Occipital lobe (tissue), 2 donors: ENCODE data around the gene C2CD4A. TPM values are rescaled to one million over a fixed set of nuclear protein-coding genes. Genes with fewer than 3 reads are reported as not detected.

Experiments
- DNase-seq: peaks from one replicate; lab custom pipeline; 2025; lab: John Stamatoyannopoulos, UW
- total RNA-seq: library from RNA; depleted of rRNA; stranded (reverse); fragments of >200 nt; gene quantifications from one replicate; pipeline ENCODE4 v1.2.3, GENCODE V29; 2014

C2CD4A gene
- total RNA-seq, 1 donor from 2014 or later = 0.16 TPM

DNA sequence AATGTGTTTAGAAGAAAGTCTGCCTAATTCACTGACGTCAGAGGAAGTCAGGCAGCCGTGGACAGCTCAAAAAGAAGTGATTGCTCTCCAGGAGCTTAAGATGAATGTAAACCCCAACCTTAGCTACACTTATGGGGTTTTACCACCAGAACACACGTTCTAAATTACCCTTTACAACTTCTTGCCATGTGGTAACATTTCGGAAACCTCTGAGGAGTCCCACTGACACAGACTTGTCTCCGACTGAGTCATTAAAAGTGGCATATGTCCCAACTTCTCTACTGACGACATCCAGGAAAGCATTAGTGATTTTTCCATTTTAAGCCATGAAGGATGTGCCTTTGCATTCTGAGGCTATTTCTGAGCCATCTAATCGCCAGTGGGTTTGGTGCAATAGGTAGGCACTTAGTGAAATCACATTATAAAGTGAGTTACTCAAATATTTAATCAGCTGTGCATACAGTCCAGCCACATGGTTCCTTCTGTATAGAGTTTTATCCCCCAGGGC lies 32.4 kb downstream of the C2CD4A start:
- DNase-seq = no peak

- DNase-seq = no peak
These were observed 36.7 kb downstream of the C2CD4A start for GRCh38 chr15:62103431-62103830.

GRCh38 chr15:62104401-62104800 lies 37.6 kb downstream of the C2CD4A start:
- no peak for DNase-seq

- DNase-seq = no peak
These were observed 38.1 kb downstream of the C2CD4A start for GRCh38 chr15:62104846-62105245.

- no peak for DNase-seq
These were observed 38.5 kb downstream of the C2CD4A start for GRCh38 chr15:62105266-62105665.

GRCh38 chr15:62106096-62106495 lies 39.3 kb downstream of the C2CD4A start:
- DNase-seq = no peak

DNA sequence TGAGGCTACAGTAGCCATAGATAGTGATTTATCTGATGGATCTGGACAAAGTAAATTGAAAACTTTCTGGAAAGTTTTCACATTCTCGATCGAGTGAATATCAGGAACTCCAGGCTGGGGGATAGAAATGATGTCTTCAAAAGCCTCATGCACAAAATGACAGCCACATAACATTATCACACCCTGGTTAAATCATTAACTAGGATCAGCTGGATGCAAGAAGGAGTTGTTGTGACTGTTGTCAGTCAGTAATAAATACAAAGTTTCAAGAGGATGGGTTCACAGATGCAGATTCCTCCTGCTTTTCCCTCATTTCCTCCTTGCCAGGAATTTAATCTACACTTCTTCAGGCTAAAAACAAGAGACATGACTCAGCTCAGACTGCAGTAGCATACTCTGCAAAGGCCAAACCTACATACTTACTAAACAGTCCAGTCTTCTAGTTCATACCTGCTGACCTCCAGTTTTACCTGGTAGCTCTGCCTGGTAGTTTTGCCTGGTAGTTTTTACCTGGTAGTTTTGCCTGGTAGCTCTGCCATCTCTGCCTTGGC lies 40.9 kb downstream of the C2CD4A start:
- no peak for DNase-seq

DNA sequence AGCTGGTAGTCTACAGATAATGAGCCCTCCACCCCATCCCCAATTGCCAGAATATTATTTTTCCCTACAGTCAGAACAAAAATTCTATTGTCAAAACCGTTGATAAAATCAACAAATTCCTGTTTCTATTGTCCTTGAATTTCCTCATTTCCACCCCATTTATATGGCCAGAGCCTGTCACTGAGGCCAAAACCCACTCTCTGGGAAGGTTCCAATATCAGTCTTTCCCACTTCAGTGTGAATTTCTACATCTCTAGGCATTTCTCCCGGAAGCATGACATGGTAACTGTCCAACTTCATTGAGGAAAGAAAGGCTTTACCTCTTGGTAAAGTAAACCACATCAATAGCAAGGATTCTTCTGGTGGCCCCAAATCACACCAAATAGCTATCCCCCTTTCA lies 41.6 kb downstream of the C2CD4A start:
- no peak for DNase-seq

DNA sequence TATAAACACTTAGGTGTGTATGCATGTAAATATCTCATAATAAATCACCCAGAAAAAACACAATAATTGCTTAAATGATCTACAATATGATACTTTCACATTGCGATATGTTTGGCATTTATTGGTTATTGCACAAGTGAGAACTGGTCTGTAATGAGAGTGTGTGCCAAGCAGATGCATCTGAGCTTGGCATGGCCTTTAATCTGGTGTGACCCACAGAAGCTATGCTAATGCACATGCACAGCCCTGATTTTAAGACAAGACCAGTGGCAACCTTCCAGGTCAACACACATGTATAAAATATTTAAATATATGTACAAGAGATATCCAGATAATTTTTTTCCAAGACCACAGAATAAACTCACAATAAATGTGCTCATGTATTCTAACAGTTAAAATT lies 42.7 kb downstream of the C2CD4A start:
- DNase-seq = no peak

DNA sequence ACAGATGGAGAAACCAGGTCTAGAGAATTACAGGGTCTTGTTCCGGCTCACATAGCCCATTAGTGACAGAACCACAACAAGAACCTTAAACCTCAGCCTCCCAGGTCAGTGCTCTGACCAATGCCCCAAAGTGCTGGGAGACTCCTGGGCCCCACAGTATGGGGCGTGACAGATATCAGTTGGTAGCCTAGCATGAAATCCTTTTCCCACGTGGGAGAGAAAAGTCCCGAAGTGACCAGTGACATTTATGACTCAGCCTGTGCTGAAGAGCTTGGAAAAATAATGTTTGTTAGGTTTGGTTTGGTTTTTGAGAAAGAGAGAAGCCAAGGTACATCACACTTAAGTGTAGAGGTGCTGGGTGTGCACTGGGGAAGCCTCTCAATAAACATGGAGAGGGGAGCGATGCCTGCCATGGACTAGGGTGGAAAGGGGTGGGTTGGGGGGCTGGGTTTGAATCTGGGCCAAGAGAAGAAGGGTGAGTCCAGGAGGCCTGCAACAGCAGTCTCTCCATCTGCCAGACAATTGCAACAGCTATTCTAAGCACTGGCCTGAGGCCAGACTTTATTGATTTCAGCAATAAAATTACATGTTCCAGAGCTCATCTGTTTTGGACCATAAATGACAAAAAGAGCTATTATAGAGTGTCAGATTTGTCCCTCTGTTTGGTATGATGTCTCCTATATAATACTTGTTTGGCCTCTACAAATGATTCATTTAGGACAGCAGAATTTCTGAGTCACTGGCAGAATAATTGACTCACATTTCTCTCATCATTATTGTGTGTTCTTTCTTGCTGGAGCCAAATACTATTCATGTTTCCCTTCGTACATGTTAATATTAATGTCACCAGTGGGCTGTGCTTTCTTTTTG lies 43.4 kb downstream of the C2CD4A start:
- no peak for DNase-seq

DNA sequence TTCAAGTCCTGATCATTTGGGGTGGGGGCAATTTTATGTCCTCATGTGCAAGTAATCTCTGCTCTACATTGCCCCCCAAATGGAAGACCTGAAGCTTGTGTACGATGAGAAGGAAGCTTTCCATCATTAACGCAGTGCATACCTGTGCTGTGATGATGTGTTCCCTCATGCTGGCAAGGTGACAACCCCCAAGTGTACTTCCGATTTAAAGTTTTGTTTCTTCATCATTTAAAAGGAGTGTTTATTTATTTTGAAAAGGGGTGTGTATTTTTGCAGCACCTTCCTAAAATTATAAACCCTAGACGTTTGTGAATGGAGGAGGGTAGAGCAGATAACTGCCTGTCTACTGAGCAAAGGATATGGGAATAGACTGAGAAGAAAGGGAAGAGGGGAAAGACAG lies 45.3 kb downstream of the C2CD4A start:
- DNase-seq = no peak

DNA sequence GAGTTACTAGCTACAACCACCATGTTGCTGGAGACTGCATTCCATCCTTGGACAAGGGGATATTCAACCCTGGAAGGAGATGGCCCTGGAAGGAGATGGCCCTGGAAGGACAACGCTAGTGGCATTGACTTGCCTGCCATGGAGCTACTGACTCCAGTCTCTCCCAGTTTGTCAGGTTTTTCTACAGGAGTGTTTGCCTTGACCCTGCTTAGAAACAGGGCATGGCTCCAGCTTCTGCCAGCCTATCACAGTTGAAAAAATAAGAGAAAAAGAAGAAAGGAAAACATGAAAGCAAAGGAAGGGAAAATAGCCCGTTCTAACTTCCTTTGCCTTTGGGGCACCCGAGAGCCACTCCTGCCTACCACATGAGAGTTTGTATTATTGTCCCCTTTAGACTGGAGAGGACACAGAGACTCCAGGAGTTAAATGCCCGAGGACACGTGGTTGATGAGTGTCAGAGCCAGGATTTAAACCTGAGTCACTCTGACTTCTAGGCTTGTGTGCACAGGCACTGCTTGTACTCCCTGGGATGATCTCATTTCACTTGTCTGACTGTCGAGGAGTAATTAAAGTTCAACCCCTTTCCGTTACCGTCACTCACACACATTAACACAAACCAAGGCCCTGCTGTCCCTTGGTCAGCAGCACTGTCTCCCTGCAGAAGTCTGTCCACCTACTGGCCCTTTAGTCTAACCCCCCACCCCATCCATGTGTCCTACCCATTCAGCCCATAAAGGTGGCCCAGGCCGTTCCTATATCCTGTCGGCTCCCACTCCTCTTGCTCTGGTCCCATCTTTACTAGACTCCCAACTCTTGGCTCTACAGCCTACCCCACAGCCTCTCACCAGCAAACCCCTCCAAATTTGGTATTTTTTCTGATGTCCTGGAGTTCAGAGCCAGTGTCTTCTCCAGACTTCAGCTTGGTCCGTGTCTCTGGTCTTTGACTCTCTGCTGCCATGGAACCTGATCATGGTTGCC lies 46.1 kb downstream of the C2CD4A start:
- no peak for DNase-seq

- DNase-seq = no peak
These were observed 49.1 kb downstream of the C2CD4A start for GRCh38 chr15:62115847-62116246.

DNA sequence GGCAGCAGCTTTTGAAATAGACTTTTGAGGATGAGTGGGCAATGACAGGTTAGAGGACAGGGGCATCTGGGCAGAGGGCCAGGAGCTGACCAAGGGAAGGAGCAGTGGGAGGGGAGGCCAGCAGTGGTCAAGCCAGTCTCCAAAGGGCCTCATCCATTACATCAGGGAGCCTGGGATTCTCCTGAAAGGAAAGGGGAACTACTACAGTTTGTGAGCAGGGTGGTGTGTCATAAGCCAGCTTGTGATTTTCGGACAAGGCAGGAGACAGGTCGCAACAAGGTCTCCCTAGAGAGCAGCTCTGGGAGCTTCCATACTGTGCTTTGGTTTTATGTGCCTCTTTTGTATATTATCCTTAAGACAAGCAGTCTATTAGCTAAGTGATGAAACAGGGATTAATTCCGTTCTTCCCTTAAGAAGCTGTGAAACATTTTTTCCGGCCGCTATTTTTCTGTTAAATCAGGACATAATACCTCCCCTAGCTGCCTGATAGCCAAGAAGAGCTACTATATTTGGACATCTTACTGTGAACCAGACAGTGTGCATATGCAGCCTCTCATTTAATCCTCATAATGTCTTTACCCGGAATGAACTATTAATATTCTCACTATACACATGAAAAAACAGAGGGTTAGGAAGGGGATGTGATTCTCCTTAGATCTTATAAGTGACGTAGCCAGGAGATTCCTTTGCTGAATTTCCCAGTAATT lies 51.9 kb downstream of the C2CD4A start:
- DNase-seq = no peak

GRCh38 chr15:62119227-62119864 lies 52.6 kb downstream of the C2CD4A start:
- DNase-seq = no peak

DNA sequence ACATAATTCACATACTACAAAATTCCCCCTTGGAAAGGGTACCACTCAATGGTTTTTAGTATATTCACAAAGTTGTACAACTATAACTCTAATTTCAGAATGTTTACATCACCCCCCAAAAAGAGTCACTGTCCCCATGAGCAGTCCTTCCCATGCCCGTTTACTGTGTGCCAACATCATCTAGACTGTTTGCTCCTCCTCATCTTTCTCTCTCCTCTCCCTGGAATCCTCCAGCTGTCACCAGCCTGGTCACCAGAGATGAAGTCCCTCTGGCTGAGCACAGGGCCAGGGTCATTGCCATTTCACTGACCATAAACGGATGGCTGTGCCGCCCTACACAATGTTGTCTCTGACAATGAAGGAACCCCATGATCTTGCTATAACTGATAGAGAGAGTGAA lies 53.1 kb downstream of the C2CD4A start:
- no peak for DNase-seq
